GM20431 (cell line): ENCODE data around the gene ZNF770.
"Not testable (repeated sequence)": the region's sequence is repeated elsewhere in the genome, so short reads cannot be mapped to it uniquely, and the experiment has no call there.

Source experiments
- in situ Hi-C: fragments of 300-500 bp; cut with MseI, MboI; formaldehyde crosslinking; loops from one replicate; pipeline ENCODE4 v1.15.0; 2020; ENCODE audit warnings: low sequenced_read_pairs; ENCODE audit not compliant: unreplicated experiment

The ZNF770 gene

DNA sequence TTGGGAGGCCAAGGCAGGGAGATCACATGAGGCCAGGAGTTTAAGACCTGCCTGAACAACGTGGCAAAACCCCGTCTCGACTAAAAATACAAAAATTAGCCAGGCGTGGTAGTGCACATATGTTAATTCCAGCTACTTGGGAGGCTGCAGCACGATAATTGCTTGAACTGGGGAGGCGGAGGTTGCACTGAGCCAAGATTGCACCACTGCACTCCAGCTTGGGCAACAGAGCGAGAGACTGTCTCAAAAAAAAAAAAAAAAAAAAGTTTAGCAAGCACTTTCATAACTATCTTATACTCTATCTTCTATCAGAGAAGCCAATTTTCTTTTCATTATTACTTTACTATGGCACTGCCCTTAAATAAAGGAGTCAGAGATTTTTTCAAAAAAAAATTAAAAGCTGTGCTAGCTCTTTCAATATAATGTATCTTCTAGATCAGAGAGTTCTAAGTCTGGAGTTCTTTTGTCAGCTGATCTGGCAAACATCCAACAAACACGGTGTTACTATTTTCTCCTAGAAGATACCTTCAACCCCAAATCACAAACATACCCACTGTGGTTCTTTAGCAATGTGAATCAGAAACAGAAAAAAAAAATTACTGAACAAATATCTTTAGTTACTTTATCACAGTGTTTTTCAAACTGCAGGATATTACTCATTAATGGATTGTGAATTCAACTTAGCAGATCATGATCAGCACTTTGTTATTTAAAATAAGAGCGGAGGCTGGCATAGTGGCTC is 3.0 kb downstream of the ZNF770 start:
- in situ Hi-C loops = no loop called here

DNA sequence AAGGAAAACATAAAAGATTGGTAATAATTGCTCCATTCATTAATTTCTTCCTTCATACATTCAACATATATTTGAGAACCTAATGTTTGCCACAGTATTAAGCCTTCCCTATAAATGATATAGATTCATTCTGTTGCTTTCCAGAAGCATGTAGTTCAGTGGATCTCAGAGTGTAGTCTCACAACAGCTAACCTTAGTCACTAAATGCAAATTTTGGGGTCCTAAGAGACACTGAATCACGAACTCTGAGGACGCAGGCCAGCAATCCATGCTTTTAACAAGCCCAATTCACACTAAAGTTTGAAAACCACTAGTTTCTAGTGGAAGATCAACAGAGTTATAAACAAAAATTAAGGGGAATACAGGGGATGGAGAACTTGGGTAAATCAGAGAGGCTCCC is 11.3 kb downstream of the ZNF770 start:
- in situ Hi-C loops = no loop called here

DNA sequence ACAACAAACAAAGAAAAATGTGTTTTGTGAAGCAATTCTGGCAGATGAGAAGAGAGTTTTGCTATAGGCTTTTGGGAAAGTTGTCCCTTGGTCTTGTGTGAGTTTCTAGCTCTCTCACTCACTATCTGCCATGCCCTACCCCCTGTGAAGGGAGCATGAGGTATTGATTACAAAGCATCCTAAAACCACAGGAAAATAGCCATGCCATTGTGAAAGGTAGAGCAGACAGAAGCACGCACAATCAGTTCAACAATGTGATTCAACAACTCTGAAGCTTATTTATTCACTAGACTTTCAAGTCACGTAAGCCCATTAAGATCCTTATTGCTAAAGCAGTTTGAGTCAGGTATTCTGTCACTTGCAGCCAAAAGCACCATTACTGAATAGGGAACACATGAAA is 12.0 kb downstream of the ZNF770 start:
- in situ Hi-C loops = no loop called here

DNA sequence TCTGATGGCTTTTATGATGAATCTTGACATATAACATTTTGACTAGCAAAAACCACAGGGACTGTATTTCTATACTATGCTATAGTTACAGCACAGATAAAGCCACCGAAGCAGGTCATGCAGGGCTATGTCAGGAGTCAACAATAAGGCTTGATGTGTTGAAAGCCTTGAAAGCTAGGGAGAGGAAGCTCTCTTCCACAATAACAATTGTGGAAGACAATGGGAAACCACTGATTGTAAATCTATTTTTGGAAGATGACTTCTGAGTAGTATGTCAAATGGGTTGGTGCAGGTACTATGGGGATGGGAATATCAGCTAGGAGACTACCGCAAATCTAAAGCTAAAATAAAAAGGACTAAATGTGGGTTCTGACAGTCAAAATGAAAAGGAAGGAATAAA is 14.6 kb downstream of the ZNF770 start:
- in situ Hi-C loops = no loop called here

DNA sequence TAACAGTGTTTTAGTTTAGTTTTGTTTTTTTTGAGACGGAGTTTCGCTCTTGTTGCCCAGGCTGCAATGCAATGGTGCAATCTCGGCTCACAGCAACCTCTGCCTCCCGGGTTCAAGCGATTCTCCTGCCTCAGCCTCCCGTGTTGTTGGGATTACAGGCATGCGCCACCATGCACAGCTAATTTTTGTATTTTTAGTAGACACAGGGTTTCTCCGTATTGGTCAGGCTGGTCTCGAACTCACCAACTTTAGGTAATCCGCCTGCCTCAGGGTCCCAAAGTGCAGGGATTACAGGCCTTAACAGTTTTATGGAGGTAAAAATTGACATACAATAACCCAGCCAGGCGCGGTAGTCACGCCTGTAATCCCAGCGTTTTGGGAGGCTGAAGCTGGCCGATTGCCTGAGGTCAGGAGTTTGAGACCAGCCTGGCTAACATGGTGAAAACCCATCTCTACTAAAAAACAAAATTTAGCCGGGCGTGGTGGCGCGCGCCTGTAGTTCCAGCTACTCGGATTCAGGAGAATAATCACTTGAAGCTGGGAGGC is 17.9 kb downstream of the ZNF770 start:
- in situ Hi-C loops = not testable (repeated sequence)

DNA sequence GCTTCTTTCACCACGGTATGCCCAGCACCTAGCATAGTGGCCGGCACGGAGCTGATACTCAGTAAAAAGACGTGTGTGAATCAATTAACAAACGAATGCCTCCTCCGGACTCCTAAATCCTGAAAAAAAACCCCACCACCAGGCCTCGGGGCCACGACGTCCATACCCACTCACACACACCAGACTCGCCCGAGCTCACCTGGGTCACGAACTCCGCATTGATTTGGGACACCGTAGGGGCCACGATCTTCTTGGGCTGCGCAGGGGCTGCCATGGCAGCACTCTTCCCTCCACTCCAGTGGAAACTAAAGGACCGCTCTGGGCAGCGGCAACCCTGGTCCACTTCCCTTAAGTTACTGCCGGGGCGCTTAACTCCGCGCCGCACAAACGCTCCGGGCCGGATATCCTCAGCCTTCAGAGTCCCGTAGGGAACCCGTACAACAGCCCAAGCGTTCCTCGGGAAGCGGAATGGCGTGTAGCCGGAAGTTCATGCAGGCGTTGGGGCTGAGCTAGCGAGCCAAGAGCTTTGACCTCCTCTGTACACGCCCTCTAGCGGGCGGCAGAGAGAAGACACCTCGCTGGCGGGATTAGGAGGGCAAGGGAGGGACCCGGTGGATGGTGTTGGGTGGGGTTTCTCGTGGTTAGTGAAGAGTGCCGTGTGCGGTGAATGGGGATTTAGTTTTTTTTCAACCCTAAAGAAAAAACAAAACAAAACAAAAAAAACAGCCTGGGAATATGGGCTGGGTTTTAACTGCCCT is 18.6 kb downstream of the ZNF770 start, which contains the start of gene AQR:
Gene AQR, minus strand, starts transcription at position 403 of the 758 bp plus-strand sequence. Its CDS starts 129 bp downstream, at position 274.
- in situ Hi-C loops = no loop called here

DNA sequence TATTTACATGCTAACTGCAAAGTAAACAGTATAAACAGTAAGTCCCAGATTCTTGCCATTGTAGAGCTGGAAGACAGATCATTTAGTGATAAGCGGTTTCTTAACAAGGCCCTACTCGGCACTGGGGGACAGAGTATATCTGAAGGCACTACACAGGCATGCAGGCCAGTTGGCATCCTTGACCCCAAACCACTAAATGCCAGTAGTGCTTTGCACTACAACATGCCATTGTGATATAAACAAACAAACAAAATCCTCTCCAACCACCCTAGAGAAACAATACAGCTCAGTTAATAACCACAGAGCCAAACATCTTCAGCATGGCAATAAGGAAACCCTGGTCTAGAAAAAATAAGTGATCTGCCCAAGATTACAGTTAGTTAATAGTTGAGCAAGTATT is 23.8 kb downstream of the ZNF770 start:
- in situ Hi-C loops = no loop called here

DNA sequence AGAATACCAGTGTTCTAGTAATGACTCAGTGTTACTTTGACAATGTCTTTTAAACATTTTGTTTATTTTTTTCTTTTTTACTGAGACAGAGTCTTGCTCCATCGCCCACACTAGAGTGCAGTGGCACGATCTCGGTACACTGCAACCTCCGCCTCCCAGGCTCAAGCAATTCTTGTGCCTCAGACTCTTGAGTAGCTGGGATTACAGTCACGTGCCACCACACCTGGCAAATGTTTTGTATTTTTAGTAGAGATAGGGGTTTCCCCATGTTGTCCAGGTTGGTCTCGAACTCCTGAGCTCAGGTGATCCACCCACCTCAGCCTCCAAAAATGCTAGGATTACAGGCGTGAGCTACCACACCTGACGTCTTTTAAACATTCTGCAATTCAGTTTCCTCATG is 34.2 kb downstream of the ZNF770 start:
- in situ Hi-C loops = no loop called here

DNA sequence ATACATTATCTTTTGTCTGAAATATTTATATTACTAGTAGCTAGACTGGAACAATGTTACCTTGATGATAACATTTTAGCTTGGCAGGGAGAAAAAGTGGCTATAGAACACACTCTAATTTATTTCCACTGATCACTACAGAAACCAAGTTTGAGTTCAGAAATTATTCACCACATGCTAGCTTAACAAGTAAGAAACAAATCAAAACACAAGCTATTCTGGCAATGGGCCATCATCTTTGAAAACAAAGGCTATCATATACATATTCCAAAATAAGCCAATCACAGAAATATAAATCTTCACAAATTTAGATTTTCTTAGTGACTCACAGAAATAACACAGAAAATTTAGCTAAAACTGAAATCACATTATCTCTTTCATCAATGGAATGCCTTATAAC is 35.6 kb downstream of the ZNF770 start:
- in situ Hi-C loops = no loop called here

DNA sequence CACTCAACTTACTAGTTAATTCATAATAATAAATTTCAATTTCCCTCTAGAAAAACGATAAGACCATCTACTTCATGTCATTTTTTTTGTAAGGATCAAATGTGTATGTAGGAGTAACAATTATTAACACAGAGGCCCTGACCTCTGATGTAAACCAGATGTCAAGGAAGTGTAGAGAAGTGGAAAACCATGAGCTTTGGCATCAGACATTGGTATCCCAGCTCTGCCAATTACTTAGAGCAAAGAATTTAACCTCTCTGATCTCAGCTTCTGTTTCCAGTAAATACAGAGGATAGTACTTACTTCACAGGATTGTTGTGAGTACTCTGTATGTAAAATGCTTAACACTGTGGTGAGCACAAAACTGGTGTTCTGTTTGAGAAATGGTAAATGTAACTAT is 36.1 kb downstream of the ZNF770 start:
- in situ Hi-C loops = no loop called here

DNA sequence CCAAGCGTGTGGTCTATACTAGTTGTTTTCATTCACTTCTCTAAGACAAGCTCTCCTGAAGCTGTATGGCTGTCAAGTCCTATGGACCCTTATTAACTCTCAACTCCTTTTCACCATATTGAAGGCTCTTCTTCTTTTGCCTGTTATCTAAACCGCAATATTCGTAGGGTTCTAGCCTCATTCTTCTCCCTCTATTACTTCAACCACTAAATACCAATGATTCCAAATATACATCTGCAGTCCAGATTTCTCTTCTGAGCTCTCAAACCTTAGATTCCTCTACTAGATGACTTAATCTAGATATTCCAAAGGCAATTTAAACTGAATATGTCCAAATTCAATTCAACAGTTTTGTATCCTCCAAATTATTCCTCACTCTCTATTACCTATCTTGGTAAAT is 43.2 kb downstream of the ZNF770 start:
- in situ Hi-C loops = no loop called here

DNA sequence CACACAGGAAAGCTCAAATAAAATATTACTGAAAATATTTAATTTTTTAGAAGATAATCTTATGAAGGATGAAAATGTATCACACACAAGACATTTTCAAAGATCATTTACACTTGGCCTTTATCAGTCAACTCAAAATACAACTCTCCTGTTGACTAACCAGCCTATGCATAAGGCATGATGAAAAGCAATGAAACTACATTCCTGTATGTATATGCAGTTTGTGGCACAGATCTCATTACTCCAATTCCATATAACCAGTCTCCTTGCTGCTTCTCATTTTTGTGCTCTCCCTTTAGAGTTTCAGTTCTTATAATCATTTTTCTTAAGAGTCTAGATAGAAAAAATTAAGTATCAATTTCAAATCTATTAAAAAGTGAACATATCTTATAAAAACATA is 44.4 kb downstream of the ZNF770 start:
- in situ Hi-C loops = no loop called here

DNA sequence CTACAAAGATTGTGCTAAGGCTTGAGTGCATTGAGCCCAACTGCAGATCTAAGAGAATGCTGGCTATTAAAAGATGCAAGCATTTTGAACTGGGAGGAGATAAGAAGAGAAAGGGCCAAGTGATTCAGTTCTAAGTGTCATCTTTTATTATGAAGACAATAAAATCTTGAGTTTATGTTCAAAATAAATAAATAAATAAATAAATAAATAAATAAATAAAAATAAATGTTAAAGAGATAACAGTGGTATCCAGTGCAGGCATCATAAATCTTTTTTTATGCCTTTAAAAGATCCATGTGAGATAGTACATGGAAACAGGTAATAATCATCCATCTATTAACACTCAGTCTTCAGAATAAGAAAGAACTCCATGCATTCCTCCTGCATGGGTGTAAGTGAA is 44.8 kb downstream of the ZNF770 start:
- in situ Hi-C loops = not testable (repeated sequence)

DNA sequence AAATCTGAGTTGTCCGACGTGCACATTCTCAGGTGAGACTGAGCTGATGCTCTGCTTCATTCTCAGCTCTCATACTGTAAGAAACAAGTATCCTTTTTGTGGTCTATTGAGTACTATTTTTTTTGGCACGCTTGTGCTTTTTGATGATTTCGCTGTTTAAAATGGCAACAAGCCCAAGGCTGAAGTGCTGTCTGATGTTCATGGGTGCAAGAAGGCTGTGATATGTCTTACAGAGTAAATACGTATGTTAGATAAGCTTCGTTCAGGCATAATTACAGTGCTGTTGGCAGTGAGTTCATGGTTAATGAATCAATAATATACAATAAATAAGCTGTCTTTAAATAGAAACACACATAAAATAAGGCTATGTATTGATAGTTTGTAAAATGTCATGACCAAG is 45.7 kb downstream of the ZNF770 start:
- in situ Hi-C loops = no loop called here

DNA sequence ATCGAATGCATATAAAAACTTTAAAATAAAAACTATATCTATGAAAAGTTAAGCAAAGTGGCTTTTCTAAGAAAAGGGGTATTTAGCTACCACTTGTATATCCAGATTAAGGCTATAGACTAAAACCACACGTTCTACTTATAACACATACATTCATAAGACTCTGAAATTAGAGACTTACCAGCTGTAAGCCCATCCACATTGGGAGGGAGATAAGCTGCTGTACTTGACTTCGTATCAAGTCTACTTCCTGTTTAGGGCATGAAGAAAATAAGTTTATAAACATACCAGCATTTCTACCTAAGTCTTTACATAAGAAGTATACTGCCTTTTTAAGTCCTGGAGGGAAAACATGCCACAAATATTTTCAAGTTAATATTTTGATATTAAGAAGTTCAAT is 46.3 kb downstream of the ZNF770 start:
- in situ Hi-C loops = no loop called here

DNA sequence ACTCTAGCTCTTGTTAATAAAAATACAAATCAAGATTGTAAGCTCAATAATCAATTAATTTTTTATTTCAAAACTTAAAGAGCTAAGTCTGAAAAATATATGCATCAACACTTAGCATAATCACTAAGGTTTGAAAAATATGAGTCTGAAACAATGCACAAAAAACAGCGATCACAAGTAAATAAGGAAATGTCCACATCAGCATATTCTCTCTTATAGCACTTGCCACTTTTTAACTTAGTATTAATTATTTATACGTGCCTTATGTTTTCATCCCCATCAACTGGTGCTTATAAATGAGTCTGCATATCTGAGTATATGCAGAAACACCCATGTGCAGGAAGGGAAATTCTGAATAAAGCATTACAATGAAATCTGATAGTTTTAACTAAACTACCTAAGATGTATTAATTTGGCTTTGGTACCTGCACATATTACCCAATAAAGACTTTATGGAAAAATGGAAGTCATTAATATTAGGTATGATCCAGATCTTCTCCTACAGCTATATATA is 46.8 kb downstream of the ZNF770 start:
- in situ Hi-C loops = no loop called here

DNA sequence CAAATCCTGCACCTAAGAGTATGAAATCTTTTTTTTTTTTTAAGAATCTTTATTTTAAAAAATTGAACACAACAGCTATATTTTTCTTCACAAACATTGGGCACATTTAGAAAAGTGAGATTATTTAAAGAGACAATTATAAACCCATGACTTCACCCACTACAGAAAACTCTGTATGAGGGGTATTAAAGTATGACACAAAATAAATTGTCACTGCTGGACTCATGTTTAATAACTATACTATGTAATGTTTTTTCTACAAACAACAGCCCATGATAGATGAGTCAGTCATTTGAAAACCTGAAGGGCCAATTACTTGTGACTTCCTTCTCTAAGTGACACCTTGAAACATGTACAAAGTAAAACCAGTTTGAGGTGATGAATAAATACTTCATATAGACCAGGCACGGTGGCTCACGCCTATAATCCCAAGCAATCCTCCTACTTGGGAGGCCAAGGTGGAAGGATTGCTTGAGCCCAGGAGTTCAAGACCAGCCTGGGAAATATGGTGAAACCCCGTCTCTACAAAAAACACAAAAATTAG is 54.6 kb downstream of the ZNF770 start:
- in situ Hi-C loops = no loop called here

DNA sequence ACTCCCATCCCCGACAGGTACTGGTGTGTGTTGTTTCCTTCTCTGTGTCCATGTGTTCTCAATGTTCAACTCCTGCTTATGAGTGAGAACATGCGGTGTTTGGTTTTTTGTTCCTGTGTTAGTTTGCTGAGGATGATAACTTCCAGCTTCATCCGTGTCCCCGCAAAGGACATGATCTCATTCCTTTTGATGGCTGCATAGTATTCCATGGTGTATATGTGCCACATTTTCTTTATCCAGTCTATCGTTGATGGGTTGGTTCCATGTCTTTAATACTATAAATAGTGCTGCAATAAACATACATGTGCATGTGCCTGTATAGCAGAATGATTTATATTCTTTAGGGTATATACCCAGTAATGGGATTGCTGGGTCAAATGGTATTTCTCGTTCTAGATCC is 59.7 kb downstream of the ZNF770 start:
- in situ Hi-C loops = not testable (repeated sequence)
